CD4-positive, alpha-beta T cell (primary cell): Measurements from ENCODE around the gene LCN1. TPM values are rescaled to one million over a fixed set of nuclear protein-coding genes. Genes with fewer than 3 reads are reported as not detected.

Experiments used
- ATAC-seq: fragments of 200-7000 bp; cut with Tn5 transposase; one replicate; pipeline ENCODE4 v1.10.0; 2022; ENCODE audit warnings: mild to moderate bottlenecking; ENCODE audit not compliant: poor library complexity
- CTCF ChIA-PET: fragments of 350-600 bp; sonication (Branson Sonifier 250); formaldehyde crosslinking; loops from one replicate; lab custom pipeline; 2021; ENCODE audit warnings: antibody characterized with exemption, inconsistent platforms; lab: Charles Lee
- POLR2A ChIA-PET: fragments of 350-600 bp; sonication (Branson Sonifier 250); formaldehyde crosslinking; loops from one replicate; lab custom pipeline; 2021; ENCODE audit warnings: antibody characterized with exemption, inconsistent platforms; lab: Charles Lee
- DNase-seq, 14 experiments: peaks; one replicate each; pipeline ENCODE4 v3.0.0-alpha.2; 2013 to 2020; ENCODE audit warnings: mixed read lengths in 2 of 14
- H3K27ac ChIP-seq, 2 donors: one replicate each; pipeline versions ENCODE4 v1.5.1 to v1.7.0; 2013; ENCODE audit warnings: low read length in 2 of 2, low read depth in 1 of 2, mild to moderate bottlenecking in 1 of 2
- H3K27me3 ChIP-seq, 2 experiments: 1 replicate in 1 of 2; 2 replicates in 1 of 2; pipeline versions ENCODE4 v1.6.1 to v1.7.0; 2013; ENCODE audit warnings: low read length in 2 of 2, control low read depth in 1 of 2, mild to moderate bottlenecking in 1 of 2, moderate library complexity in 1 of 2; ENCODE audit not compliant: insufficient read depth in 2 of 2, control insufficient read depth in 1 of 2
- H3K36me3 ChIP-seq: one replicate; pipeline ENCODE4 v1.6.1; 2013; ENCODE audit warnings: low read length, control low read depth; ENCODE audit not compliant: insufficient read depth
- H3K4me1 ChIP-seq: one replicate; pipeline ENCODE4 v1.6.1; 2013; ENCODE audit warnings: low read length, control low read depth; ENCODE audit not compliant: insufficient read depth
- H3K4me3 ChIP-seq: one replicate; pipeline ENCODE4 v1.5.1; 2013; ENCODE audit warnings: mild to moderate bottlenecking, low read length, moderate library complexity
- H3K9me3 ChIP-seq, 2 experiments: 1 replicate in 1 of 2; 2 replicates in 1 of 2; pipeline versions ENCODE4 v1.6.1 to v1.7.0; 2013; ENCODE audit warnings: low read length in 2 of 2, mild to moderate bottlenecking in 2 of 2, control low read depth in 1 of 2, moderate library complexity in 1 of 2; ENCODE audit not compliant: control insufficient read depth in 1 of 2, insufficient read depth in 1 of 2
- H3K27ac Mint-ChIP-seq: one replicate; pipeline ENCODE4 v1.8.0; 2020; ENCODE audit warnings: mixed read lengths
- H3K27me3 Mint-ChIP-seq: one replicate; pipeline ENCODE4 v1.8.0; 2021; ENCODE audit warnings: mixed read lengths
- H3K36me3 Mint-ChIP-seq: one replicate; pipeline ENCODE4 v1.8.0; 2021; ENCODE audit warnings: low read depth, mixed read lengths
- H3K4me1 Mint-ChIP-seq: one replicate; pipeline ENCODE4 v1.8.0; 2021; ENCODE audit warnings: low read depth, mixed read lengths
- H3K4me3 Mint-ChIP-seq: one replicate; pipeline ENCODE4 v1.8.0; 2020; ENCODE audit warnings: mild to moderate bottlenecking, mixed read lengths
- H3K9me3 Mint-ChIP-seq: one replicate; pipeline ENCODE4 v1.8.0; 2020; ENCODE audit warnings: mixed read lengths
- intact Hi-C, 2 experiments: fragments of 100-400 bp; cut with DNase I in 1 of 2; cut with micrococcal nuclease in 1 of 2; formaldehyde crosslinking; loops; one replicate each; pipeline versions ENCODE4 v1.15.1 to v1.9.0; 2023 to 2025; cut with DNase I, micrococcal nuclease
- total RNA-seq, 174 experiments: library from RNA in 2 of 174; stranded (reverse) in 2 of 174; gene quantifications; one replicate each; pipeline ENCODE4 v1.2.3 and lab custom pipeline; 2021 to 2026
- TF ChIP-seq, protein P1 (sequence below): fragments of 200-600 bp; IDR thresholded peaks from one replicate; pipeline ENCODE4 v1.8.0; 2022; ENCODE audit warnings: antibody characterized with exemption, mild to moderate bottlenecking

LCN1 gene
- total RNA-seq, 2 experiments from 2014 or later = not detected

DNA sequence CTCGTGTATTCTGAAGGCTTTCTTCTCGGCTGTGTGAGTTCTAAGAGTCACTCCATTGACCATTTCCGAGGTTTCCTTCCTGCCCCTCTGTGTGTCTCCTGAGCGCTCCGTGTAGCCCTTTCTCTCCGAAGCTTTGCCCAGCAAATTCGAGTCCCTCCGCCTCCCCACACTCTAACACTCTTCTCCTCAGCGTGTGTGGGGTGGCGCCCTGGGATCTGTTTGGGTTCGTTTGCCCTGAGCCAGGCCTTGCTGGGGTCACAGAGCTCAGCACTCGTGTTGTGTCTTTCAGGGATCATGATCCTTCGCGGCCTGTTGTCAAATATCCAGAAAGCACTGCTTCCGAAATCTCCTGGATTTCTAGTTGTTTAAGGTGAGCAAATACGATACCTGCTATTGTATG is 34.7 kb downstream of the LCN1 start:
- POLR2A ChIA-PET = no interaction called here

DNA sequence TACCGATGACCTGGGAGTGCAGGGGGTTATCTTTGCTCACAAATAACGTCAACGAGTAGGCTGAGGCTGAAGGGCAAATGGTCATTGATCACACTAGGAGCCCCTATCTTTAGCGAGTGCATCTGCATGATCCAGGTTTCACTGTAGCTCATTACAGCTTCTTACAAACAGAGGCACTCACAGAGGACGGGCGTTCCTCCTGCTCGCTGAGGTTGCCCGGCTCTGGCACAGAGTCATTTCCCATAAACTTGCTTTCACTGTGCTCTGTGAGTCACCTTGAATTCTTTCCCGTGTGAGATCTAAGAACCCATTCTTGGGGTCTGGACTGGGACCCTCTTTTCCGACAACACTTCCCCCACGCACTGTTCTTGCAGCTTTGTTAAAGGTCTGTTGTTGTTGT is 38.4 kb downstream of the LCN1 start:
- POLR2A ChIA-PET = no interaction called here
- peaks cover 4 to 9% of the 10 kb centered on the region in 2 experiments for H3K27me3 ChIP-seq
- Mint-ChIP-seq H3K4me3 (no peak overlapping the region), H3K27me3 (peaks cover 21% of the 10 kb centered on the region), H3K4me1 (no peaks in the 10 kb centered on the region), H3K27ac (no peak overlapping the region), H3K9me3 (no peaks in the 10 kb centered on the region), H3K36me3 (no peaks in the 10 kb centered on the region)
- DNase-seq = no peak
- CTCF ChIA-PET = no interaction called here
- no peak overlapping the region for H3K4me3 ChIP-seq
- TF ChIP-seq, protein P1, sequence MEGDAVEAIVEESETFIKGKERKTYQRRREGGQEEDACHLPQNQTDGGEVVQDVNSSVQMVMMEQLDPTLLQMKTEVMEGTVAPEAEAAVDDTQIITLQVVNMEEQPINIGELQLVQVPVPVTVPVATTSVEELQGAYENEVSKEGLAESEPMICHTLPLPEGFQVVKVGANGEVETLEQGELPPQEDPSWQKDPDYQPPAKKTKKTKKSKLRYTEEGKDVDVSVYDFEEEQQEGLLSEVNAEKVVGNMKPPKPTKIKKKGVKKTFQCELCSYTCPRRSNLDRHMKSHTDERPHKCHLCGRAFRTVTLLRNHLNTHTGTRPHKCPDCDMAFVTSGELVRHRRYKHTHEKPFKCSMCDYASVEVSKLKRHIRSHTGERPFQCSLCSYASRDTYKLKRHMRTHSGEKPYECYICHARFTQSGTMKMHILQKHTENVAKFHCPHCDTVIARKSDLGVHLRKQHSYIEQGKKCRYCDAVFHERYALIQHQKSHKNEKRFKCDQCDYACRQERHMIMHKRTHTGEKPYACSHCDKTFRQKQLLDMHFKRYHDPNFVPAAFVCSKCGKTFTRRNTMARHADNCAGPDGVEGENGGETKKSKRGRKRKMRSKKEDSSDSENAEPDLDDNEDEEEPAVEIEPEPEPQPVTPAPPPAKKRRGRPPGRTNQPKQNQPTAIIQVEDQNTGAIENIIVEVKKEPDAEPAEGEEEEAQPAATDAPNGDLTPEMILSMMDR = no peak
- no peaks in the 10 kb centered on the region for H3K36me3 ChIP-seq
- ATAC-seq = no peak
- H3K9me3 ChIP-seq = peaks cover 0 to 14% of the 10 kb centered on the region in 2 experiments
- intact Hi-C loops = no loop called here
- H3K27ac ChIP-seq = no peak overlapping the region
- H3K4me1 ChIP-seq = no peaks in the 10 kb centered on the region

More for the DNA sequence above, 34.7 kb downstream of the LCN1 start:
- ATAC-seq (no peak), DNase-seq (no peak)
- Mint-ChIP-seq H3K9me3 (no peaks in the 10 kb centered on the region), H3K4me3 (no peak overlapping the region), H3K4me1 (no peaks in the 10 kb centered on the region), H3K27ac (no peak overlapping the region), H3K36me3 (no peaks in the 10 kb centered on the region), H3K27me3 (peaks cover 16% of the 10 kb centered on the region)
- peaks cover 2 to 4% of the 10 kb centered on the region in 2 experiments for H3K27me3 ChIP-seq
- no peak overlapping the region for H3K27ac ChIP-seq
- peaks cover 0 to 10% of the 10 kb centered on the region in 2 experiments for H3K9me3 ChIP-seq
- H3K36me3 ChIP-seq = no peaks in the 10 kb centered on the region
- no peak overlapping the region for H3K4me3 ChIP-seq
- CTCF ChIA-PET = no interaction called here
- H3K4me1 ChIP-seq = no peaks in the 10 kb centered on the region
- intact Hi-C loops = no loop called here
- TF ChIP-seq, protein P1 = no peak

DNA sequence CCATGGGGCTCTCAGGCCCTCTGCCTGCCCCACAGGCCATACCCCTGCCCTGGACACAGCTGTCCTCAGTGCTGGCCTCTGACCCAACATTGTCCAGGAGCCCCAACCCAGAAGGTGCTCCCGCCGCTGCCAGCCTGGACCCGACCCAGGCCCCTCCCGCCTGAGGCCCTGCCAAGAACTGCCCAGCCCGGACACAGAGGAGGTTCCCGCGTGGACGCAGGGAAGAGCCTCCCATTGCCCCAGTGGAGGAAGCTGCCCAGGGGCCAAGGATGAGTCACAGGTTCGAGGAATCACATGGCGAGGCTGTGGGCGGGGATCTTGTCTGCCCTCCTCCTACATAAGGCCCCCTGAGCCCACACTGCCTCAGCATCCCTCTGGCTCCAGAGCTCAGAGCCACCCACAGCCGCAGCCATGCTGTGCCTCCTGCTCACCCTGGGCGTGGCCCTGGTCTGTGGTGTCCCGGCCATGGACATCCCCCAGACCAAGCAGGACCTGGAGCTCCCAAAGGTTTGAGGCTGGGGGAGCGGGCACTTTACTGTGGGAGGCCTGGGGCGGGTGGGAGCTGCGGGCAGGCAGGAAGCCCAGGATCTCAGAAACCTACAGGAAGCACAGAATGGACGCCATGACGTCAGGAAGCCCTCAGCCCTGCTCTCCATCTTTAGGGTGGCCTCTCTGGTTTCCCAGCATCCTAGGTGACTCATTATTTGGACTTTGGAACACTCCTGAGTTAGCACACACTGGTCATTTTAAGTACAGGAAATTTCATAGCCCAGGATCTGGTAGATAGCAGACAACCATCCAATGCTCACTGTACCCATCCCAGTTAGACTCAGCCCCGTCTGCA is 40.4 kb downstream of the LCN1 start, which contains the start of gene PAEP:
PAEP (plus strand) TSS at position 366 of the 844 bp plus-strand sequence.
- Mint-ChIP-seq H3K27ac (no peak within 1 kb of the TSS), H3K4me1 (no peaks in the 10 kb centered on the region), H3K27me3 (peaks cover 27% of the 10 kb centered on the region), H3K36me3 (no peaks in the 10 kb centered on the region), H3K4me3 (no peak within 1 kb of the TSS), H3K9me3 (no peaks in the 10 kb centered on the region)
- H3K4me1 ChIP-seq = no peaks in the 10 kb centered on the region
- no peaks in the 10 kb centered on the region for H3K36me3 ChIP-seq
- ChIA-PET POLR2A (no interaction called here), CTCF (no interaction called here)
- TF ChIP-seq, protein P1 = no peak
- no peak for DNase-seq
- H3K9me3 ChIP-seq = peaks cover 0 to 9% of the 10 kb centered on the region in 2 experiments
- no peak within 1 kb of the TSS for H3K27ac ChIP-seq
- intact Hi-C loops = no loop called here
- H3K27me3 ChIP-seq = peaks cover 6 to 16% of the 10 kb centered on the region in 2 experiments
- ATAC-seq = no peak
- no peak within 1 kb of the TSS for H3K4me3 ChIP-seq
